GM18517 (cell line): ENCODE measurements around the gene CATSPER1.
"Not testable (repeated sequence)": the region's sequence is repeated elsewhere in the genome, so short reads cannot be mapped to it uniquely, and the experiment has no call there.

Experiments
- ATAC-seq: cut with Tn5 transposase; IDR thresholded peaks from one replicate; pipeline ENCODE4 v1.9.1; 2021; ENCODE audit warnings: mild to moderate bottlenecking, moderate library complexity; ENCODE audit not compliant: unreplicated experiment

CATSPER1 gene

GRCh38 chr11:66020618-66021357, 5.5 kb downstream of the CATSPER1 start:
- no peak for ATAC-seq

GRCh38 chr11:66020212-66020611, 6.1 kb downstream of the CATSPER1 start:
- no peak for ATAC-seq

GRCh38 chr11:66017321-66017720, 9.0 kb downstream of the CATSPER1 start:
- no peak for ATAC-seq

GRCh38 chr11:66016793-66017177, 9.5 kb downstream of the CATSPER1 start:
- ATAC-seq, result no peak

- ATAC-seq, result no peak
These were observed 10.1 kb downstream of the CATSPER1 start for GRCh38 chr11:66015936-66016792.

- no peak for ATAC-seq
These were observed 10.8 kb downstream of the CATSPER1 start for GRCh38 chr11:66015454-66015881.

GRCh38 chr11:66014804-66015453, 11.3 kb downstream of the CATSPER1 start:
- ATAC-seq, result no peak

- ATAC-seq, result no peak
These were observed 12.5 kb downstream of the CATSPER1 start for GRCh38 chr11:66013762-66014100.

GRCh38 chr11:66012946-66013761, 13.1 kb downstream of the CATSPER1 start:
- no peak for ATAC-seq

GRCh38 chr11:66012371-66012945, 13.8 kb downstream of the CATSPER1 start:
- no peak for ATAC-seq

- ATAC-seq, result no peak
These were observed 14.4 kb downstream of the CATSPER1 start, which contains the start of gene CST6 for GRCh38 chr11:66011785-66012303. TSS of gene CST6 (plus strand) at chr11:66012008. CDS start at chr11:66012045, 37 bp downstream.

GRCh38 chr11:66011239-66011784, 15.0 kb downstream of the CATSPER1 start:
- ATAC-seq, result no peak

GRCh38 chr11:66010036-66010435, 16.2 kb downstream of the CATSPER1 start:
- ATAC-seq, result not testable (repeated sequence)

GRCh38 chr11:66008468-66009101, 17.7 kb downstream of the CATSPER1 start:
- ATAC-seq, result no peak

- no peak for ATAC-seq
These were observed 18.2 kb downstream of the CATSPER1 start for GRCh38 chr11:66008095-66008467.

- ATAC-seq, result no peak
These were observed 19.1 kb downstream of the CATSPER1 start for GRCh38 chr11:66007201-66007634.

- ATAC-seq, result no peak
These were observed 19.4 kb downstream of the CATSPER1 start for GRCh38 chr11:66006891-66007176.

- ATAC-seq, result no peak
These were observed 20.0 kb downstream of the CATSPER1 start for GRCh38 chr11:66006134-66006890.

- no peak for ATAC-seq
These were observed 22.1 kb downstream of the CATSPER1 start for GRCh38 chr11:66004186-66004585.
